Panc1 (cell line): Measurements from ENCODE around the gene NELFCD. TPM values are rescaled to one million over a fixed set of nuclear protein-coding genes. Genes with fewer than 3 reads are reported as not detected.
"Not testable (repeated sequence)": the region's sequence is repeated elsewhere in the genome, so short reads cannot be mapped to it uniquely, and the experiment has no call there.

ENCODE experiments used
- ATAC-seq: fragments of 200-7000 bp; cut with Tn5 transposase; 2 replicates; pipeline ENCODE4 v1.9.1; 2020; ENCODE audit warnings: mild to moderate bottlenecking, moderate library complexity
- BruUV-seq: library from RNA; stranded (reverse); fragments of 400-500 nt; replicated peaks from 2 replicates; lab custom pipeline; 2021; lab: Mats Ljungman, UMichigan
- CTCF ChIA-PET: fragments of 300-600 bp; sonication (Branson Sonifier 250); formaldehyde crosslinking; loops from one replicate; lab custom pipeline; 2022; ENCODE audit warnings: antibody characterized with exemption; lab: Charles Lee
- POLR2A ChIA-PET: fragments of 300-600 bp; sonication (Branson Sonifier 250); formaldehyde crosslinking; loops from one replicate; lab custom pipeline; 2022; ENCODE audit warnings: antibody characterized with exemption; lab: Charles Lee
- DNase-seq: peaks from one replicate; pipeline ENCODE4 v3.0.0-alpha.2; 2010; ENCODE audit warnings: low read depth, low spot score
- H3K27ac ChIP-seq: 2 replicates; pipeline ENCODE4 v1.5.1; 2011; ENCODE audit warnings: mild to moderate bottlenecking, low read length, inconsistent platforms
- H3K27me3 ChIP-seq: fragments of 200-500 bp; sonication (Bioruptor generic); 2 replicates; pipeline ENCODE4 v1.6.0; 2014; ENCODE audit warnings: low read length, inconsistent platforms; ENCODE audit not compliant: control insufficient read depth, insufficient read depth
- H3K36me3 ChIP-seq: fragments of 200-500 bp; sonication (Bioruptor generic); 2 replicates; pipeline ENCODE4 v1.5.1; 2014; ENCODE audit warnings: inconsistent platforms, mild to moderate bottlenecking, low read length, moderate library complexity; ENCODE audit not compliant: control insufficient read depth, insufficient read depth
- H3K4me1 ChIP-seq: 2 replicates; pipeline ENCODE4 v1.5.1; 2011; ENCODE audit warnings: inconsistent platforms, mild to moderate bottlenecking, low read length, moderate library complexity; ENCODE audit not compliant: control insufficient read depth, insufficient read depth
- H3K4me3 ChIP-seq, 2 experiments: 2 replicates each; pipeline ENCODE4 v1.5.1; 2011 to 2012; ENCODE audit warnings: low read depth in 2 of 2, low read length in 2 of 2, mild to moderate bottlenecking in 2 of 2, inconsistent platforms in 1 of 2, moderate library complexity in 1 of 2
- H3K9me3 ChIP-seq: fragments of 200-500 bp; sonication (Bioruptor generic); 2 replicates; pipeline ENCODE4 v1.5.1; 2014; ENCODE audit warnings: low read depth, mild to moderate bottlenecking, inconsistent platforms, low read length, moderate library complexity; ENCODE audit not compliant: control insufficient read depth, insufficient read depth
- CTCF ChIP-seq: fragments of 450-650 bp; IDR thresholded peaks from 2 replicates; pipeline ENCODE4 v1.5.1; 2017; ENCODE audit warnings: mild to moderate bottlenecking
- POLR2AphosphoS5 ChIP-seq: IDR thresholded peaks from 2 replicates; pipeline ENCODE4 v1.6.1; 2012; ENCODE audit warnings: mild to moderate bottlenecking, low read depth, low read length, moderate library complexity
- REST ChIP-seq, 2 experiments: IDR thresholded peaks; 2 replicates each; pipeline ENCODE4 v1.6.1; 2011 to 2012; ENCODE audit warnings: low read depth in 2 of 2, control low read depth in 1 of 2, low read length in 1 of 2, mild to moderate bottlenecking in 1 of 2, moderate library complexity in 1 of 2; ENCODE audit not compliant: insufficient read depth in 1 of 2
- SIN3A ChIP-seq: IDR thresholded peaks from 2 replicates; pipeline ENCODE4 v1.6.1; 2012; ENCODE audit warnings: low read depth, mild to moderate bottlenecking, low read length, moderate library complexity, borderline replicate concordance; ENCODE audit not compliant: insufficient read depth
- TCF7L2 ChIP-seq: IDR thresholded peaks from 2 replicates; pipeline ENCODE4 v1.6.1; 2011; ENCODE audit warnings: mild to moderate bottlenecking, low read depth, low read length, inconsistent platforms
- in situ Hi-C: cut with HindIII; loops from 2 replicates; pipeline ENCODE4 v1.10.0; 2016; ENCODE audit warnings: low sequenced_read_pairs, low pct_unique_long_range_greater_than_20kb
- intact Hi-C: fragments of 100-400 bp; cut with micrococcal nuclease; formaldehyde crosslinking; loops from one replicate; pipeline ENCODE4 v1.10.0; 2022; ENCODE audit not compliant: unreplicated experiment
- total RNA-seq: library from RNA; stranded (reverse); gene quantifications from one replicate; pipeline ENCODE4 v1.2.1, GENCODE V29; 2021; ENCODE audit not compliant: unreplicated experiment

NELFCD gene
- total RNA-seq, 1 experiment from 2014 or later: 108 TPM

- peak; percentile 66 for ATAC-seq
- TF ChIP-seq SIN3A: no peak
- no peak for TF ChIP-seq CTCF
- TF ChIP-seq POLR2AphosphoS5: no peak
- TF ChIP-seq TCF7L2: no peak
- no peak for TF ChIP-seq REST (IDR thresholded peaks at IDR 0.05; ENCODE audit: insufficient read depth in 1 of 2, low read depth in 2 of 2, low read length in 1 of 2)
- POLR2A ChIA-PET: no interaction called here
- CTCF ChIA-PET: no interaction called here
- Histone ChIP-seq H3K4me3 (no peak overlapping the region), H3K36me3 (no peaks in the 10 kb centered on the region), H3K9me3 (no peaks in the 10 kb centered on the region), H3K27me3 (peaks cover under 1% of the 10 kb centered on the region; the same call in 1 of the 2 replicates), H3K27ac (no peak overlapping the region), H3K4me1 (no peaks in the 10 kb centered on the region)
- no TSS peak for BruUV-seq
- in situ Hi-C loops (no loop called here), intact Hi-C loops (no loop called here)
- DNase-seq: no peak
These were observed 36.4 kb upstream of the NELFCD start for GRCh38 chr20:58944610-58945009.

GRCh38 chr20:58945965-58946631 lies 35.0 kb upstream of the NELFCD start:
- intact Hi-C loops: no loop called here
- Histone ChIP-seq H3K4me3 (no peak overlapping the region), H3K9me3 (no peaks in the 10 kb centered on the region), H3K27ac (no peak overlapping the region), H3K27me3 (no peaks in the 10 kb centered on the region), H3K4me1 (no peaks in the 10 kb centered on the region), H3K36me3 (no peaks in the 10 kb centered on the region)
- ATAC-seq (no peak), DNase-seq (no peak)
- TF ChIP-seq TCF7L2 (no peak), REST (IDR thresholded peaks at IDR 0.05; ENCODE audit: insufficient read depth in 1 of 2, low read depth in 2 of 2, low read length in 1 of 2) (no peak), SIN3A (no peak), POLR2AphosphoS5 (no peak), CTCF (no peak)
- in situ Hi-C loops: no loop called here
- no TSS peak for BruUV-seq
- POLR2A ChIA-PET: no interaction called here
- CTCF ChIA-PET: no interaction called here

- H3K27ac ChIP-seq, H3K4me3 ChIP-seq, ATAC-seq, intact Hi-C loops, H3K4me1 ChIP-seq, DNase-seq, in situ Hi-C loops, H3K27me3 ChIP-seq, POLR2A ChIA-PET, H3K36me3 ChIP-seq, CTCF ChIA-PET, BruUV-seq, H3K9me3 ChIP-seq: not testable (repeated sequence)
These were observed 33.2 kb upstream of the NELFCD start for GRCh38 chr20:58947797-58948388.
